ENCODE data around the gene FYCO1. TPM values are rescaled to one million over a fixed set of nuclear protein-coding genes. Genes with fewer than 3 reads are reported as not detected.

FYCO1 gene
- polyA plus RNA-seq, 1 experiment = 14.2 TPM

DNA sequence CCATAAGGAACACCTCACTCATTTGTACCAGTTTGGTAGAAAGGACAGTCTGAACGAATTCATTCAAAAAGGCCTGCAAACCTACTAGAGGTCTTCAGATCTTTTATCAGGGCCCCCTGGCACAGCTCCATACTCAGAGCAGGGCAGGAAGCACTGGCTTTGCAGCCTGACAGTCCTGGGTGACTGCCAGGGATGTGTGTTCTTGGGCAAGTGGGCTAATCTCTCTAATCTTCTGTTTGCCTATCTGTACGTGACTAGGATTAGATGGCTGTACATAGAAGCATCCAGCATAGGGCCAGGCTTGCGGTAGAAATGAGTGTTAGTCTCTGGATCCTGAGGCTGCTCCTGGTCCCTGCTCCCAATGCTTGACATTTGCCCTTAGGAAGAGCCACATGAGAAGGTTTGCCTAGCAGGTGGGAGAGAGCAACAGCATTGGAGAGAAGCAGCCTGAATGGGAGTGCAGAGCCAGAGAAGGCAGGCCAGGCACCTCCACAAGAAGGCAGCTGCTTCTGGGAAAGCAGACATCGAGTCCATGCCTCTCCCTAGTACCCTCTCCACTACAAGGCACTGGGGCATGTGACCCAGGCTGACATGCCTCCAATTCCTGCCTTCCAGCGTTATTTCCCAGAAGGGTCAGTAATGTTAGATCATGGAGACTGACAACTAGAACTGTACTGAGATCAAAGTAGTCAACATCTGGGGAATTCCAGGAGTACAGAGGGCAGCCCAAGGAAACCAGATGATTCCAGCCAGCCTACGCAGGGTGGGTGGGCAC lies 53.4 kb downstream of the FYCO1 start:
- no peak overlapping the region for H3K4me3 ChIP-seq (ENCODE audit: low read depth, low read length)
- TF ChIP-seq CTCF (IDR thresholded peaks at IDR 0.05; ENCODE audit: insufficient read depth, low read depth, low read length) = no peak
- ChIA-PET CTCF (interaction anchor here (1.0 to 27.4 kb wide), 2 partner anchors 14 to 141 kb away, joined by 3 to 541 read pairs; no protein-coding TSS in a partner anchor), POLR2A (no interaction called here)
- H3K27me3 ChIP-seq (ENCODE audit: control insufficient read depth, insufficient read depth, low read length) = no peaks in the 10 kb centered on the region; the same call in 1 of the 2 replicates
- peaks cover 7% of the 10 kb centered on the region; the same call in 1 of the 2 replicates for H3K36me3 ChIP-seq (ENCODE audit: control insufficient read depth, insufficient read depth, low read length)
- DNase-seq (ENCODE audit: low read depth) = no peak

- Histone ChIP-seq H3K36me3 (ENCODE audit: control insufficient read depth, insufficient read depth, low read length) (peaks cover 5% of the 10 kb centered on the region; the same call in 1 of the 2 replicates), H3K4me3 (ENCODE audit: low read depth, low read length) (no peak overlapping the region), H3K27me3 (ENCODE audit: control insufficient read depth, insufficient read depth, low read length) (no peaks in the 10 kb centered on the region; the same call in 1 of the 2 replicates)
- ChIA-PET CTCF (interaction anchor here (0.8 to 27.4 kb wide), 5 partner anchors 11 to 142 kb away, joined by 3 to 541 read pairs (median 4); no protein-coding TSS in a partner anchor), POLR2A (no interaction called here)
- TF ChIP-seq CTCF (IDR thresholded peaks at IDR 0.05; ENCODE audit: insufficient read depth, low read depth, low read length) = no peak
- DNase-seq (ENCODE audit: low read depth) = no peak
Observed at GRCh38 chr3:45940781-45941365, 54.8 kb downstream of the FYCO1 start.

DNA sequence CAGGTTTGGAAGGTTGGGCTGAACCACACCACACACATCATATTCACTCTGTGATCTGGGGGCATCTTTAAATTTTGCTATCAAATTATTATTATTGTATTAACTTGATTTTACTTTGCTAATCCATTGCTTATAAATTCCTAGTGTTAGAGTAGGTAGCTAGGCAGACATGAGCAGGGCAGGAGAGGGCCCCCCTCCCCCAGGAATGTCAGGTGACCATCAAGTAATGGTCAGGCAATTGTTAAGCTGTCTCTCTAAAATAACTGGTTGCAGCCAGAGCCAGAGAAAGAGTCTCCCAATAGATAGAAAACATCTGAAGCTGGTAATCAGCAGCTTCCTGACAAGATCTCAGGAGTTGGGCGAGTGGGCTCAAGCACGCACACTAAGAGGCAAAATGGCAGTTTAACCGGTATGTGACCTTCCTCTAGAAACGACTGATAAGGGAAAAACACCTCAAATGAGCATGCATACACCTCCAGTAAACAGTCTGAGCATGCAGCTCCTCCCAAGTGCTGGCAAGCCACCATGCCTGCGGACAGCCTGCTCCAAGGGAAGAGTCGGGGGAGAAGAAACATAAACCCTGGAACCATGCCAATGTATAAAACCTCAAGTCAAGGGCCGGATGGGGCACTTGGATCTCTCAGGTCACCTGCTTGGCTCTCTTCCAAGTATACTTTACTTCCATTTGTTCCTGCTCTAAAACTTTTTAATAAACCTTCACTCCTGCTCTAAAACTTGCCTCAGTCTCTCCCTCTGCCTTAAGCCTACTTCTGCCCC lies 55.4 kb downstream of the FYCO1 start:
- CTCF ChIA-PET = interaction anchor here (0.7 to 27.4 kb wide), 12 partner anchors 8 to 430 kb away, joined by 3 to 541 read pairs (median 4); partner anchors contain the start of gene CCR5
- no peak for TF ChIP-seq CTCF (IDR thresholded peaks at IDR 0.05; ENCODE audit: insufficient read depth, low read depth, low read length)
- no peaks in the 10 kb centered on the region; the same call in 1 of the 2 replicates for H3K27me3 ChIP-seq (ENCODE audit: control insufficient read depth, insufficient read depth, low read length)
- POLR2A ChIA-PET = no interaction called here
- H3K4me3 ChIP-seq (ENCODE audit: low read depth, low read length) = no peak overlapping the region
- DNase-seq (ENCODE audit: low read depth) = no peak
- H3K36me3 ChIP-seq (ENCODE audit: control insufficient read depth, insufficient read depth, low read length) = peaks cover 5% of the 10 kb centered on the region; the same call in 1 of the 2 replicates

DNA sequence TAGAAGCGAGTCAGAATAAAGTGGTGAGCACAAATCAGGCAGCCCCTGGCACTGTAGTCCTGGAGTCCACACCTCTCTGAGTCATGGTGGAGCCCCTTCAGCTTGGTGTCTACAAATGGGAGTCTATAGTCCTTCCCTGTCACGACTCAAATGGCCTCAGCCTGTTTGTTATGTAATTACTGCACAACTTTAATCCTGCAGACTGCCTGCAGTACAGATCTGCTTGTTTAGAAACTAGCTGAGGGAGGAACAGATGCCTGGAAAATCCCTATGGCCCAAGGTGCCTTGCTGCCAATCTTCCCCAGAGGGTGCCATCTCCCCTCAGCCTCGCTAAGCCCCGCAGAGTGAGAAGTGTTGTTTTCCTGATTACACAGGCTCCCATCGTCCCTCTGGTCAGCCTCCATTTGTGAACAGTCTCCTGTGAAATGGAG lies 56.3 kb downstream of the FYCO1 start:
- H3K4me3 ChIP-seq (ENCODE audit: low read depth, low read length) = no peak overlapping the region
- POLR2A ChIA-PET = no interaction called here
- peaks cover 5% of the 10 kb centered on the region; the same call in 1 of the 2 replicates for H3K36me3 ChIP-seq (ENCODE audit: control insufficient read depth, insufficient read depth, low read length)
- no peaks in the 10 kb centered on the region for H3K27me3 ChIP-seq (ENCODE audit: control insufficient read depth, insufficient read depth, low read length)
- CTCF ChIA-PET = interaction anchor here (0.8 to 27.4 kb wide), 39 partner anchors 9 to 435 kb away, joined by 3 to 541 read pairs (median 4); partner anchors contain the start of genes CCR1 and CCR5
- no peak for DNase-seq (ENCODE audit: low read depth)
- TF ChIP-seq CTCF (IDR thresholded peaks at IDR 0.05; ENCODE audit: insufficient read depth, low read depth, low read length) = no peak

All from BJ (cell line).